SU-DHL-6 (cell line): Measurements from ENCODE around the gene NDUFA5.

Source experiments
- H2AFZ ChIP-seq: fragments of 200-600 bp; sonication (generic); 2 replicates; pipeline ENCODE4 v1.6.1; 2014; ENCODE audit warnings: low read depth, mild to moderate bottlenecking, moderate library complexity, mixed read lengths, antibody characterized with exemption, low read length; ENCODE audit not compliant: severe bottlenecking
- H3F3A ChIP-seq: fragments of 200-600 bp; shearing (Covaris generic); 2 replicates; pipeline ENCODE4 v1.6.0; 2016; ENCODE audit warnings: antibody characterized with exemption, mild to moderate bottlenecking; ENCODE audit not compliant: insufficient read depth
- H3K27ac ChIP-seq: fragments of 200-600 bp; sonication (generic); 2 replicates; pipeline ENCODE4 v1.5.1; 2016; ENCODE audit warnings: low read depth, mild to moderate bottlenecking, low read length, moderate library complexity, mixed read lengths
- H3K27me3 ChIP-seq: fragments of 200-600 bp; sonication (generic), shearing (Covaris generic); 2 replicates; pipeline ENCODE4 v1.6.0; 2014; ENCODE audit warnings: mild to moderate bottlenecking, low read length
- H3K36me3 ChIP-seq: fragments of 200-600 bp; sonication (generic); 2 replicates; pipeline ENCODE4 v1.6.1; 2014; ENCODE audit warnings: mild to moderate bottlenecking, low read length, mixed read lengths
- H3K4me2 ChIP-seq: fragments of 300-600, 200-600 bp; shearing (Covaris generic), sonication (generic); 2 replicates; pipeline ENCODE4 v1.6.0; 2014; ENCODE audit warnings: low read length, low read depth, mild to moderate bottlenecking; ENCODE audit not compliant: poor library complexity, severe bottlenecking
- H3K4me3 ChIP-seq: fragments of 200-600 bp; sonication (generic); 2 replicates; pipeline ENCODE4 v1.5.1; 2014; ENCODE audit warnings: antibody characterized with exemption, low read length, mild to moderate bottlenecking, mixed read lengths; ENCODE audit not compliant: insufficient read depth, poor library complexity, severe bottlenecking
- H3K79me2 ChIP-seq: fragments of 200-600 bp; sonication (generic); 2 replicates; pipeline ENCODE4 v1.6.1; 2014; ENCODE audit warnings: mild to moderate bottlenecking, low read length, moderate library complexity; ENCODE audit not compliant: insufficient read depth
- H3K9ac ChIP-seq: fragments of 200-600 bp; sonication (generic); 2 replicates; pipeline ENCODE4 v1.7.0; 2014; ENCODE audit warnings: mild to moderate bottlenecking, low read length
- H3K9me2 ChIP-seq: fragments of 200-600 bp; sonication (generic); replicated peaks from 2 replicates; pipeline ENCODE4 v1.6.1; 2014; ENCODE audit warnings: low read length; ENCODE audit not compliant: insufficient read depth
- H3K9me3 ChIP-seq: fragments of 200-600 bp; sonication (generic); 2 replicates; pipeline ENCODE4 v1.6.1; 2014; ENCODE audit warnings: low read length, mixed read lengths; ENCODE audit not compliant: insufficient read depth
- H4K20me1 ChIP-seq: fragments of 200-600 bp; sonication (generic); 2 replicates; pipeline ENCODE4 v1.6.1; 2014; ENCODE audit warnings: low read depth, mild to moderate bottlenecking, antibody characterized with exemption, low read length, moderate library complexity, mixed read lengths
- CTCF ChIP-seq: fragments of 200-600 bp; sonication (generic); IDR thresholded peaks from one replicate; pipeline ENCODE4 v1.5.1; 2017; ENCODE audit warnings: antibody characterized with exemption, mild to moderate bottlenecking, low read length, moderate library complexity; ENCODE audit not compliant: insufficient read depth, poor library complexity, severe bottlenecking
- EZH2phosphoT487 ChIP-seq: fragments of 200-600 bp; sonication (generic), shearing (Covaris generic); conservative IDR thresholded peaks from 2 replicates; pipeline ENCODE4 v1.6.1; 2018; ENCODE audit warnings: mild to moderate bottlenecking, antibody characterized with exemption, low read length, moderate library complexity, mixed read lengths

Gene NDUFA5

GRCh38 chr7:123557398-123558288, at the start of gene NDUFA5:
NDUFA5 (minus strand) TSS chr7:123557818; CDS start chr7:123557795, 23 bp downstream.
- Histone ChIP-seq H3K9ac (peak within 1 kb of the TSS; percentile 77), H3K9me3 (no peaks in the 10 kb centered on the region), H2AFZ (peak within 1 kb of the TSS; percentile 93), H4K20me1 (no peaks in the 10 kb centered on the region), H3K36me3 (no peaks in the 10 kb centered on the region), H3K4me3 (peak within 1 kb of the TSS; percentile 89), H3K9me2 (no peaks in the 10 kb centered on the region), H3F3A (no peaks in the 10 kb centered on the region), H3K27me3 (no peaks in the 10 kb centered on the region), H3K79me2 (peaks cover 15% of the 10 kb centered on the region), H3K27ac (peak within 1 kb of the TSS; percentile 16; the same call in 1 of the 2 replicates), H3K4me2 (peak within 1 kb of the TSS; percentile 81)
- TF ChIP-seq CTCF (no peak), EZH2phosphoT487 (no peak)

- no peaks in the 10 kb centered on the region for H3F3A ChIP-seq
- TF ChIP-seq CTCF (no peak), EZH2phosphoT487 (no peak)
- no peak overlapping the region for H3K4me2 ChIP-seq
- no peaks in the 10 kb centered on the region for H3K9me2 ChIP-seq
- H2AFZ ChIP-seq, result no peak overlapping the region
- H3K9ac ChIP-seq, result no peak overlapping the region
- H3K9me3 ChIP-seq, result no peaks in the 10 kb centered on the region
- no peaks in the 10 kb centered on the region for H3K79me2 ChIP-seq
- H3K4me3 ChIP-seq, result no peak overlapping the region
- no peak overlapping the region for H3K27ac ChIP-seq
- H3K36me3 ChIP-seq, result no peaks in the 10 kb centered on the region
- no peaks in the 10 kb centered on the region for H3K27me3 ChIP-seq
- no peaks in the 10 kb centered on the region for H4K20me1 ChIP-seq
Observed at GRCh38 chr7:123604739-123605138, 47.1 kb upstream of the NDUFA5 start.

- H3K4me2 ChIP-seq, result no peak overlapping the region
- H3K36me3 ChIP-seq, result no peaks in the 10 kb centered on the region
- H3K9me3 ChIP-seq, result no peaks in the 10 kb centered on the region
- no peaks in the 10 kb centered on the region for H3K9me2 ChIP-seq
- no peak overlapping the region for H2AFZ ChIP-seq
- TF ChIP-seq CTCF (no peak), EZH2phosphoT487 (no peak)
- H3K27me3 ChIP-seq, result no peaks in the 10 kb centered on the region
- H3K9ac ChIP-seq, result no peak overlapping the region
- no peaks in the 10 kb centered on the region for H3F3A ChIP-seq
- H3K4me3 ChIP-seq, result no peak overlapping the region
- no peaks in the 10 kb centered on the region for H3K79me2 ChIP-seq
- no peaks in the 10 kb centered on the region for H4K20me1 ChIP-seq
- no peak overlapping the region for H3K27ac ChIP-seq
Observed at GRCh38 chr7:123602648-123603047, 45.0 kb upstream of the NDUFA5 start.
